Keratinocyte (primary cell): Measurements from ENCODE around the gene SPG7. TPM values are rescaled to one million over a fixed set of nuclear protein-coding genes. Genes with fewer than 3 reads are reported as not detected.

Source experiments
- DNase-seq: peaks from one replicate; pipeline ENCODE4 v3.0.0-alpha.2; 2011; ENCODE audit warnings: low read depth, missing footprints, low spot score
- FAIRE-seq: peaks from 2 replicates; lab custom pipeline; 2011; peaks lifted over from hg19 to GRCh38; lab: Jason Lieb, UNC
- H2AFZ ChIP-seq: 2 replicates; pipeline ENCODE4 v1.6.0; 2012; ENCODE audit warnings: low read length, control low read depth, inconsistent platforms; ENCODE audit not compliant: control insufficient read depth
- H3K27ac ChIP-seq: 2 replicates; pipeline ENCODE4 v1.5.1; 2011; ENCODE audit warnings: low read length; ENCODE audit not compliant: control insufficient read depth, insufficient read depth
- H3K27me3 ChIP-seq: 3 replicates; pipeline ENCODE4 v1.6.0; 2011; ENCODE audit warnings: low read length; ENCODE audit not compliant: control insufficient read depth, insufficient read depth; ENCODE audit errors: extremely low read depth
- H3K36me3 ChIP-seq, 2 experiments: 2 replicates in 1 of 2; 3 replicates in 1 of 2; pipeline ENCODE4 v1.5.1; 2011; ENCODE audit warnings: low read length in 2 of 2, mild to moderate bottlenecking in 1 of 2; ENCODE audit not compliant: control insufficient read depth in 2 of 2, insufficient read depth in 2 of 2; ENCODE audit errors: extremely low read depth in 1 of 2
- H3K4me1 ChIP-seq: 3 replicates; pipeline ENCODE4 v1.5.1; 2011; ENCODE audit warnings: low read length; ENCODE audit not compliant: control insufficient read depth, insufficient read depth; ENCODE audit errors: extremely low read depth
- H3K4me2 ChIP-seq: 3 replicates; pipeline ENCODE4 v1.6.0; 2011; ENCODE audit warnings: low read depth, low read length; ENCODE audit not compliant: control insufficient read depth, insufficient read depth; ENCODE audit errors: extremely low read depth
- H3K4me3 ChIP-seq, 3 experiments: fragments of 200-600 bp in 1 of 3; sonication (generic) in 1 of 3; 2 replicates in 2 of 3; 3 replicates in 1 of 3; pipeline ENCODE4 v1.5.1; 2011 to 2016; ENCODE audit warnings: low read length in 3 of 3, mild to moderate bottlenecking in 3 of 3, control low read depth in 2 of 3, inconsistent platforms in 1 of 3, low read depth in 1 of 3, mixed read lengths in 1 of 3, mixed run types in 1 of 3, moderate library complexity in 1 of 3; ENCODE audit not compliant: control insufficient read depth in 2 of 3, insufficient read depth in 2 of 3; ENCODE audit errors: extremely low read depth in 1 of 3
- H3K79me2 ChIP-seq: 2 replicates; pipeline ENCODE4 v1.6.0; 2012; ENCODE audit warnings: low read length; ENCODE audit not compliant: control insufficient read depth, insufficient read depth
- H3K9ac ChIP-seq: 3 replicates; pipeline ENCODE4 v1.6.0; 2011; ENCODE audit warnings: low read length; ENCODE audit not compliant: control insufficient read depth, insufficient read depth; ENCODE audit errors: extremely low read depth
- H3K9me1 ChIP-seq: 3 replicates; pipeline ENCODE4 v1.6.0; 2011; ENCODE audit warnings: low read length; ENCODE audit not compliant: control insufficient read depth, insufficient read depth; ENCODE audit errors: extremely low read depth
- H3K9me3 ChIP-seq: 2 replicates; pipeline ENCODE4 v1.5.1; 2012; ENCODE audit warnings: low read depth, low read length; ENCODE audit not compliant: control insufficient read depth
- H4K20me1 ChIP-seq: 3 replicates; pipeline ENCODE4 v1.6.0; 2011; ENCODE audit warnings: low read length; ENCODE audit not compliant: control insufficient read depth, insufficient read depth; ENCODE audit errors: extremely low read depth
- CTCF ChIP-seq, 3 experiments: IDR thresholded peaks in 1 of 3; conservative IDR thresholded peaks in 1 of 3; optimal IDR thresholded peaks in 1 of 3; 2 replicates in 2 of 3; 3 replicates in 1 of 3; pipeline versions ENCODE3 to v1.5.1; 2011; ENCODE audit warnings: low read length in 3 of 3, mild to moderate bottlenecking in 3 of 3, moderate library complexity in 2 of 3, control low read depth in 1 of 3, inconsistent platforms in 1 of 3; ENCODE audit not compliant: insufficient read depth in 2 of 3; ENCODE audit errors: extremely low read depth in 1 of 3
- EZH2 ChIP-seq: IDR thresholded peaks from one replicate; pipeline ENCODE4 v1.6.1; 2012; ENCODE audit warnings: inconsistent platforms, mild to moderate bottlenecking, low read length, moderate library complexity
- dilution Hi-C: fragments of 300-500 bp; cut with MboI; formaldehyde crosslinking; loops from one replicate; pipeline ENCODE4 v1.7.0; 2020; ENCODE audit warnings: low sequenced_read_pairs; ENCODE audit not compliant: extremely low pct_ligation_motif_present
- polyA plus RNA-seq, 5 experiments: library from polyadenylated mRNA; depleted of rRNA in 3 of 5; stranded (reverse) in 3 of 5; stranded (forward) in 1 of 5; unstranded in 1 of 5; fragments of >200 nt; gene quantifications; 1 replicate in 1 of 5; 2 replicates in 3 of 5; 3 replicates in 1 of 5; pipeline versions ENCODE4 v1.2.1 to v1.2.3, GENCODE V29; 2011 to 2012; ENCODE audit warnings: missing spikeins in 2 of 5, low read depth in 1 of 5, low replicate concordance in 1 of 5

The SPG7 gene
- polyA plus RNA-seq, 1 donor (not counting 4 experiments of a cell fraction or from before 2014, with no cell fraction given) = 45.2 TPM

GRCh38 chr16:89579351-89579750 is 71.1 kb downstream of the SPG7 start:
- FAIRE-seq = no peak

GRCh38 chr16:89581045-89581695 is 73.0 kb downstream of the SPG7 start:
- no peaks in the 10 kb centered on the region for H3K27me3 ChIP-seq
- no peaks in the 10 kb centered on the region for H4K20me1 ChIP-seq
- H3K36me3 ChIP-seq = peaks cover 0 to 2% of the 10 kb centered on the region in 2 experiments
- H3K4me1 ChIP-seq = peaks cover 23% of the 10 kb centered on the region
- H3K4me2 ChIP-seq = no peak overlapping the region
- H2AFZ ChIP-seq = no peak overlapping the region
- no peak overlapping the region for H3K9ac ChIP-seq
- no peak overlapping the region for H3K4me3 ChIP-seq
- H3K9me1 ChIP-seq = peaks cover 2% of the 10 kb centered on the region
- TF ChIP-seq CTCF (optimal IDR thresholded peaks at IDR 0.05 in 1 of 3, IDR thresholded peaks at IDR 0.05 in 1 of 3, conservative IDR thresholded peaks at IDR 0.05 in 1 of 3; ENCODE audit: extremely low read depth in 1 of 3, insufficient read depth in 2 of 3, low read length in 3 of 3) = no peak
- TF ChIP-seq EZH2 = no peak
- peak overlapping the region; percentile 1 for H3K27ac ChIP-seq
- FAIRE-seq = peak; percentile 49
- no peak for DNase-seq
- H3K79me2 ChIP-seq = no peaks in the 10 kb centered on the region
- dilution Hi-C loops = no loop called here
- no peaks in the 10 kb centered on the region for H3K9me3 ChIP-seq

More at GRCh38 chr16:89579351-89579750, 71.1 kb downstream of the SPG7 start:
- H3K4me1 ChIP-seq = peaks cover 18% of the 10 kb centered on the region
- no peak for DNase-seq
- no peak overlapping the region for H2AFZ ChIP-seq
- H3K27ac ChIP-seq = no peak overlapping the region
- no peaks in the 10 kb centered on the region for H3K9me3 ChIP-seq
- H3K79me2 ChIP-seq = no peaks in the 10 kb centered on the region
- no peak overlapping the region for H3K4me3 ChIP-seq
- peaks cover 7% of the 10 kb centered on the region for H3K27me3 ChIP-seq
- dilution Hi-C loops = no loop called here
- H3K36me3 ChIP-seq = peaks cover 0 to 2% of the 10 kb centered on the region in 2 experiments
- TF ChIP-seq EZH2 (no peak), CTCF (optimal IDR thresholded peaks at IDR 0.05 in 1 of 3, IDR thresholded peaks at IDR 0.05 in 1 of 3, conservative IDR thresholded peaks at IDR 0.05 in 1 of 3; ENCODE audit: extremely low read depth in 1 of 3, insufficient read depth in 2 of 3, low read length in 3 of 3) (no peak)
- H3K9me1 ChIP-seq = peaks cover 2% of the 10 kb centered on the region
- no peaks in the 10 kb centered on the region for H4K20me1 ChIP-seq
- H3K4me2 ChIP-seq = no peak overlapping the region
- no peak overlapping the region for H3K9ac ChIP-seq
